ENCODE data around the gene EI24.
A peak's percentile ranks its signal among the peaks of the same experiment; 100 is the strongest.
"Not testable (repeated sequence)": the region's sequence is repeated elsewhere in the genome, so short reads cannot be mapped to it uniquely, and the experiment has no call there.

The EI24 gene

DNA sequence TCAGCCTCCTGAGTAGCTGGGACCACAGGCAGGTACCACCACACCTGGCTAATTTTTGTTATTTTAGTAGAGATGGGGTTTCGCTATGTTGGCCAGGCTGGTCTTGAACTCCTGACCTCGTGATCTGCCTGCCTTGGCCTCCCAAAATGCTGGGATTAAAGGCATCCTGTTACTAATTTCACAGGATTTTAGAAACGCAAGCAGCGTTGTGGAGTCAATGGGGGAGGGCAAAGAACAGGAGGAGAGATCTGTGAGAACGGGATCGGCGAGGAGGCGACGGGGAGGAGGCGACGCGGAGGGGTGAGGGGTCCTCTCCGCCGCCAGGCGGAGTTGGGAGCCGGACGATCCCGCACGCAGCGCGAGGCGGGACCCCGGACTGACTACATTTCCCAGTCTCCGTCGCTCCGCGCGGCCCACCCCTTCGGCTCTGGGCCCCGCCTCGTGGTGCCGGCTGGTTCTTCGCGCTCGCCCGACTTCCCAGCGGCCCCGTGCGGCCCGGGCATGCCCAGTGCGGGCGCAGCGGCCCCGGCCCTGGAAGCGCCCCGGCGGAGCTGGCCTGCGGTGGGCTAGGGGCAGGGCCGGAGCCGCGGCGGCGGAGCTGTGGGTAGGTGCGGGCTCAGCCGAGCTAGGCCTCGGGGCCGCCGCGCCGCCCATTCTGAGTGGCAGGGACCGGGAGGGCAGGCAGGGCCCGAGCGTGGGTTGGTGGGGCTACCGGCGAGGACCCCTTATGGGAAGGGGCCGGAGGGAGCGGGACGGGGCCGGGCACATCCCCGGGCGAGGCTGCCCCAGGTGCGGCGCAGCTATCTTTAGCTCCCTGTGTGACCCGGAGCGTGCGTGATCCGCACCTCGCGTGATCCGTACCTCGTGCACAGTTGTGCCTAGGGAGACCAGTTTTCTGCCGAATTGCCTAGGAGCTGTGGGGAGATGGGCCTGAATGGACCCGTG lies at the start of gene EI24:
Gene EI24, plus strand, starts transcription at position 508 of the 945 bp plus-strand sequence. CDS start 3,051 bp downstream, outside the sequence.
- DNase-seq: peak; percentile 92

DNA sequence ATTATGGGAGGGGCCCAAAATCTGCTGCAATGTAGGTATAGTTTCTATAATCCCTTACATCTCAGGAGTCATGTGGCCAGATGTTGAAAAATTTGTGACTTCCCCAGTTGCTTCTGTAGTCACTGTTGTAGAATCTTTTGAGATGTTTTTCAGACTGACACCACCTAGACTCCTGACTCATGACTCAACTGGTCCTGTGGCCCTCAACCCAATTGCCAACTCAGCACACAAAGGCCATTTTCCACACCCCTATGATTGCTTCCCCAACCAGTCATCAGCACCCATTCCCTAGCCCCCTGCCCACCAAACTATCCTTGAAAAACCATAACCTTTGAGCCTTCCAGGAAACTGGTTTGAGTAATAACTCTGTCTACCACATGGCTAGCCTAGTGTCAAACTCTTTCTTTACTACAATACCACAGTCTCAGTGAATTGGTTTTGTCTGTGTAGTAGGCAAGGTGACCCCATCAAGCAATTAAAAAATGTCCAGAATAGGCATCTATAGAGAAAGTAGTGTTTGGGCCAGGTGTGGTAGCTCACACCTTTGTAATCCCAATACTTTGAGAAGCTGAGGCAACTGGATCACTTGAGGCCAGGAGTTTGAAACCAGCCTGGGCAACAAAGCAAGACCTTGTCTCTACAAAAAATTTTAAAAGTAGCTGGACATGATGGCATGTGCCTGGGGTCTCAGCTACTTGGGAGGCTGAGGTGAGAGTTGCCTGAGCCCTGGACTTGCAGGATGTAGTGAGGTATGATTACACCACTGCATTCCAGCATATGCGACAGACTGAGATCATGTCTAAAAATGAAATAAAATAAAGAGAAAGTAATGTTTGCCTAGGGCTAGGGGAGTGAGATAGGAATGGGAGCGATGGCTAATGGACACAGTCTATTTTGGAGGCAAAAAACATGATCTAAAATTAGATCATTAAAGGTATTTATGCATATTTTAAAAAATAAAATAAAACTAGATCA lies 49.1 kb upstream of the EI24 start:
- DNase-seq: no peak

DNA sequence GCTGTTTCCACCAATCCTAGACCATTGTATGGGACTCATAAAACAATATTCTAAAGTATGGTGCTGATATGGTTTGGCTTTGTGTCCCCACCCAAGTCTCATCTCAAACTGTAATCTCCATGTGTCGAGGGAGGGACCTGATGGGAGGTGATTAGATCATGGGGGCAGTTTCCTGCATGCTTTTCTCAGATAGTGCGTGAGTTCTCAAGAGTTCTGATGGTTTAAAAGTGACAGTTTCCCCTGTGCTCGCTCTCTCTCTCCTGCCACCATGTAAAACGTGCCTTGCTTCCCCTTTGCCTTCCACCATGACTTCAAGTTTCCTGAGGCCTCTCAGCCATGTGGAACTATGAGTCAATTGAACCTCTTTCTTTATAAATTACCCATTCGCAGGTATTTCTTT lies 44.0 kb upstream of the EI24 start:
- DNase-seq: no peak

DNA sequence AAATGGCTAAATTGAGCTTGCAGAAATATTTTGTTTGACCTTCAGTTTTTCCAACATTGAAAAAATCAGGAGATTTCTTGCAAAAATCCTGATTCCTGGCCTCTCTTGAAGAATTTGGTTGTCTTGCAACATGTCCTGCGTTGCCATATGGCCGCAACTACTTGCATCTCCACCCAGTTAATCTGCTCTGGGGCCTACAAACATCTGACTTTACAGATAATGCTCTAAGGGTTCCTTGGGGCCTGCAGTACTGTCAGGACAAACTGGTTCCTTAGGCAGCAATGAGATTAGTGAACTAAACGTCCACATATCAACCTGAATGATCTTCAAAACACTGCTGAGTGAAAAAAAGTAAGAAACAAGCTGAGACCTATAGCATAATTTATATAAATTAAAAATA lies 36.6 kb upstream of the EI24 start:
- DNase-seq: no peak

DNA sequence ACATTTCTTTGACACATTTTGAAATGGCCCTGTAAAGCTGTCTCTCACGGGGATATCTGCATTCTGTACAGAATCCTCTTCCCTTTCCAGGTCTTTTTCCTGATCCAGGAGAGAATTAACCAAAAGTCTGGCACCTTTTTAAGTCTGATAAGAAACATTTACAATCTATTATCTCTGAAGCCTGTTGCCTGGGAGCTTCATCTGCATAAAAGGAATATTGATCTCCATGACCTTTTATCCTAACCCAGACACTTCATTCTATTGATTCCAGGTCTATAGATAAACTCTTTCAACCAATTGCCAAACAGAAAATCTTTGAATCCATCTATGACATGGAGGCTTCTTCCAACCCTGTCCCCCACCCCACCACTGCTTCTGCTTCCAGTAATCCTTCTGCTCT lies 33.7 kb upstream of the EI24 start:
- no peak for DNase-seq

DNA sequence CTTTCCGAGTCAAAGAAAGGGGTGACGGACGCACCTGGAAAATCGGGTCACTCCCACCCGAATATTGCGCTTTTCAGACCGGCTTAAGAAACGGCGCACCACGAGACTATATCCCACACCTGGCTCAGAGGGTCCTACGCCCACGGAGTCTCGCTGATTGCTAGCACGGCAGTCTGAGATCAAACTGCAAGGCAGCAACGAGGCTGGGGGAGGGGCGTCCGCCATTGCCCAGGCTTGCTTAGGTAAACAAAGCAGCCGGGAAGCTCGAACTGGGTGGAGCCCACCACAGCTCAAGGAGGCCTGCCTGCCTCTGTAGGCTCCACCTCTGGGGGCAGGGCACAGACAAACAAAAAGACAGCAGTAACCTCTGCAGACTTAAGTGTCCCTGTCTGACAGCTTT lies 32.4 kb upstream of the EI24 start:
- not testable (repeated sequence) for DNase-seq

DNA sequence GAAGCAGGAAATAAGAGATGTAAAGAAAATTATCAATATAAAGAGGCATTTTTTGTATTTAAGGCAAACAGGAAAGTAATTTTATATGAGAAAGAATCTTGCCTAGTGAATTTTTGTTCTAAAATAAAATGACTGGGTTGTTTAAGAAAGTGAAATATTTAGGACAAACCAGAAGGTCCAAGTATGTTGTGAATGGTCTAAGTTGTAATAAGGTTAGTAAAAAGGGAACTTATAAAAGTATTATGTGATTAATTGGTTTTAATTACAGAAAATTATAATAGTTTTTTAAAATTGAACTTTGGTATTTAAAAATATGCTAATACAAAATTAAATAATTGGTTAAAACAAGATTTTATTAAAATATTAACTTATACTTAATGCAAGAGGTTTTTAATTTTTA lies 26.6 kb upstream of the EI24 start:
- DNase-seq: no peak

DNA sequence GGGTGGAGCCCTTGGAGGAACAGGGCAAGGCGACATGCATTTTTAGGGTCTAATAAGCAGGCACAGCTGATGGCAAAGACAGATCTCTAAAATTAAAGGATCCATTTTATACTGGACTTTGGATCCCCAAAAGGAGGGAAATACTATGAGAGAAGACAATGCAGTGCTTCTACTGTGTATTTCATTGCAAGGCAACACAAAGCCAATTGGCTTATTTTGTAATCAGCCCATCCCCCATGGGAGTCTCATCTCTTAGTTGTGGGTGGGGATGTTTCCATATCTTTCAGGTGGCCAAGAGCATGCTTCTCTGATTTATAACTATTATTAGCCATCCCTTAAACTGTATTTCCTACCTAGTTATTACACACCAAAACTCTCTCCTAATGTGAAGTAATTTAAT lies 18.5 kb upstream of the EI24 start:
- no peak for DNase-seq

DNA sequence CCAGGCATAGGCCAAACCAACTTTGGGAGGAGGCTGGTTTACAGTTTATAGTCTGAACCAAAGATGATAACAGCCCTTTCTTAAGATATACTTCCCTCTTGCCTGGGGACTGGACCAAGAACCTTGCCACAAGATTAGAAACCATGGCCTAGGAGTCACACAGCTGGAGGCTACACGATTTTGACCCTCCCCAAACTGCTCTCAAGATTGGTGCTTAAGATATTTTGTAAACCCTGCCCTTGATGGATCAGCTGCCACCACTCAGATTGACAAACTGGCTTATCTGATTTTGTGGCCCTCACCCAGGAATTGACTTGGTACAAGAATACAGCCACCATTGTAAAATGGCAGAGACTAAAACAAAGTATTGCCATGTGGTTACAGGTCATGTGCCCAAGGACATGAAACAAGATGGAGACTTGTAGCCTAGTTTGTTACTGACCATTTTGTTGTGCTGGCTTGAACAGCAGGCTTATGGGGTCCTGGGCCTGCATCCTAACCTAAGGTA lies 17.4 kb upstream of the EI24 start:
- no peak for DNase-seq

DNA sequence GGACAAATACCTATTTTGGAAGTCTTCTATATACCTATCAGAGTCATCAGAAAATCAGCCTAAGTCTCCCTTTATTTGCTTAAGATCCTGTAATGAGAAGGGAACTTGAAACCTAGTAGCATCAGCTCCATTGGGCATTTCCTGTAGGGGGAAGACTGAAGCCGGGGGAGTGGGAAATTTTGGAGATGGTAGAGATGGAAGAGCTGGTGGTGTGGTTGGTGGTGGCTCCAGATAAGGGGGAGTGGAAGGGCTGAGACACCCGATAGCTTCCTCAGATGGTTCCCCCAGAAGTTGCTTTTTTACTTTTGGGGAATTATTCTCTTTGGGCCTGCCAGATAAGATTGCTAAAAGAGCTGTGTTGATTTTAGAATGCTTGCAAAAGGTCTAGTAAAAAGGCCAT lies 16.4 kb upstream of the EI24 start:
- DNase-seq: no peak

DNA sequence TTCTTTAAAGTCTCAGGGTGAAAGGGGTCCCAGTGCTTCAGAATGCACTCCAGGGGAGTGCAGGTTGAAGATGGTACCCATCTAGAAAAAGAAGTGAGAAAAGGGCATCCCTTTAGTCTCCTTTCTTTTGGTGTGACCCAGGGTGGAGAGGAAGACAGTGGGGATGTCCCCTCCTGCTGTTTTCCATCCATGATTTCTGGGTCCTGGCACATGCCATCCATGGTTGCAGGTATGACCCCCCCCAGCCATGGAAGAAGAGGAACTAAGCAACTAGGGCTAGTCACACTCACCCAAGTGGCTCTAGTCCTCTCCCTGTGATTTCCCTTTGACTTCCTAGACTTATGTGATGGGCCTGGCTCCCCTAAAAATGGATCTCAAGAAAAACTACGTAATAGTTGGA lies 15.9 kb upstream of the EI24 start:
- no peak for DNase-seq

DNA sequence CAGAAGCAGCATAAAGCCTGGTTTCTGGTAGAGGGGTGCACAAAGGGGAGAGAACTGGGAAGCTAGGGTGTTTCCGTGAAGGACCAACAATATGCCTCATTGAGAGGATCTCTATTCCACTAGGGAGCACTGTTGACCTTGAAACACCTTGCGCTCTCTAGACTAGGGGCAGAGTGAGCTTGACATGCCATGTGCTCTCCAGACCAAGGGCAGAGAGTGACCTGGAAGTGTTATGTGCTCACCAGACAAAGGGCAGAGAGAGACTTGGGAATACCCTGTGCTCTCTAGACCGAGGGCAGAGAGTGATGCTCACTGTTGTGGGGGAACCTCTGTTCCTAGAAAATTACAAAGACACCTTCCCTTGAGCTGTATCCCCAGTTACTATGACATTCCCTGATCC lies 15.2 kb upstream of the EI24 start:
- no peak for DNase-seq

DNA sequence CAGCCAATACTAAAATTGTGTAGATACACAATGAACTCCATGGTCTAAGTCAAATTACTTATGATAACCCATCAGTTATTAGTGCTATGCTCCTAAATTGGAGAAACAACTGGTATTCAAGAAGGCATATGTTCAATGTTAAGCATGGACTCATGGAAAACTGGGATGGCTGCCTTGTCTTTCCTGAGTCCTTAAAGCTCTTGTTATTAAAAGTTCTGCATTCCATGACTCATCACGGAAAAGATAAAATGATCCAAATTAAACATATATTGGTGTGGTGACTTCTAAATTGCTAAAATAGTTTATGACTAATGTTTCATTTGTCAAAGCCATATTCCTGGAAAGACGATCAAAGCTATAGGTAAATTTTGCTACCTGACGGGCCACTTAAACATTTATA lies 9.4 kb upstream of the EI24 start:
- no peak for DNase-seq

DNA sequence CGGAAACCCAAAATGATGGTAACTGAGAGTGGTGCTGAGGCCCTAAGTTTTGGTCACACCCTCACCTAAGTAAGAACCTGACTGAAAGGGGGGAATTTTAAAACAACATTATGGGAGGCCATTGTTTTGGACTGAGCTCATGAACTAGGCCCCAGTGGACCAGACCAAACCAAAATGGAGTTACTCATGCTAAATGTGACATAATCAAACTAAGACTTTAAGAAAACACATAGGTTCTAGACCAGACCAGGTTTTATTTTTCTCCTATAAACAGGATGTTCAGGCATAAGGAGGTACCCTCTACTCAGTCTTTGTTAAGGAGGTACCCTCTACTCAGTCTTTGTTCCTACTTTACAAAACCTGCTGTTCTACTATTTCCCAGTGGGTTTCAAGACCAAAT lies 7.4 kb upstream of the EI24 start:
- no peak for DNase-seq

DNA sequence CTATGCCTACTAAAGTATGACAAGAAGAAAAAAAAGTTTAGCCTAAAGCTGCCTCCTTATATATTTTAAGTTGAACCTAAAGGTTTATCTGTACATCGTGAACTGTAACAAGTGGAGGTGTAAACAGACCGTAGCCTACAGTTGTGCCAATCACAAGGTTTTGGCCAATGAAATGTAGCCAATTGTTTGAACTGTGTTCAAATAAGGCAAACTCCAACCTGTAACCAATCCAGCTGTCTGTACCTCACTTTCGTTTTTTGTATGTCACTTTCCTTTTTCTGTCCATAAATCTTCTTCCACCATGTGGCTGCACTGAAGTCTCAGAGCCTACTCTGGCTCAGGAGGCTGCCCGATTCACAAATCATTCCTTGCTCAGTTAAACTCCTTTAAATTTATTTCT lies 6.8 kb upstream of the EI24 start:
- no peak for DNase-seq

DNA sequence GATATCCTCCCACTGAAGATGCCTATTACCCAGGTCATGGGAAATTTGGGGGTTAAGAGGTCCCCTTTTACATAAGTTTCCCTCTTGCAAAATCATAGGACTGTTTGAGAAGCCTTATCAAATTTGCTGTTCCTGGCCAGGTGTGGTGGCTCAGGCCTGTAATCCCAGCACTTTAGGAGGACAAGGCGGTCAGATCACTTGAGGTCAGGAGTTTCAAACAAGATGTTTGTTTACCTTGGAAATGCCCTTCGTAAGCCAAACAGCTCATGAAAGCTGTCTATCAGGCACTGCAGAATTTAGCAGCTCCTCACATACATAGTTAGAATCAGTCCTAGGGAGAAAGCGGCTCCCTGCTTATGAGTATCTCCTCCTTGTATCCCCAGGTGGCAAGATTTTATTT lies 4.9 kb upstream of the EI24 start:
- DNase-seq: no peak

DNA sequence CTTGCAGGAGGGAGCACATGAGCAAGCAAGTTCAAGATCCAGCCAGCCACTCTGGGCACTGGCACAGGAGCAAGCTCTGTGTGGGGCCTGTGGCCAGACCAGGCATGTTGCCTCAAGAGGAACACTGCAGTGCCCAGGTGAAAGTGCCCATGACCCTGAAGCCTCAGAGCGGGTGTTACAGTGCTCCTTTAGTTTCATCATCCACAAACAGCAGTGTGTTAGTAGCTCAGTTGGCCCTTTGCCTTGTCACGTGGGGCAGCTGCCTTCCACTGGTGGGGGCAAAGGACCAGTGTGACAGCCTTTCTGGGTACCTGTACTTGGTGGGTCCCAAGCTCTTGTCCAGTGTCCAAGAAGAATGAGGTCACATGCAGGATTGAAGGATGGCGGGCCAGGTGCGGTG lies 3.0 kb upstream of the EI24 start:
- no peak for DNase-seq

DNA sequence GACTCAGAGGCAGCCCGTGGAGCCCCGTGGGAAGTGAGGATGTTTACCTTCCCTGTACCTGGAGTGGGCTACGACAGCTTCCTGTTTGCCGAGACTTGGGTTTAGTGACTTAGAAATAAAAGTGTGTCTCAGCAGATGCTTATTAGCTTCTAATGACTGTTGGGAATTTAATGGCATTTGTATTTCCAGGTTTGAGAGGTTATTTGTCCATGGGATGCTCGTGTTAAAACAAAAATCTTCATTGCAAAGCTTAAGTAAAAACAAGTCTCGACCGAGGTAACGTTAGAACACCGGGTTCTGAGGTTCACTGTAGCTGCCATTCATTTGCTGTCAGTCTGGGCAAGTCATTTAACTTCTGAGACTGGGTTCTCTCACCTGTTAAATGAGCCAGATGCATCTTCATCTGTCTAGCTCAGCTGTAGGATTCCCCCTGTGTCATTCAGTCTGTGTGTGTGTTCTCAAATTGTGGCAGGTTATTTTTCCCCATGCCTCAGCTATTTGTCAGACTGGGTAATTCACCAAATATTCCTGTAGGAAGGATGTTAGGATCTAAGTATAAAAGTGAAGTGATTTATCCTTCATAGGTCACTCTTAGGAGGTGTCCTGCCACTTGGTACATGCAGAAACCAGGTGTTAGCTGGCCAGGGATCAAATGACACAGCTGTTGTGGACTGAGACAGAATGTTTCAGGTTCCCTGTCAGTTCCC lies 791 bp downstream of the EI24 start:
- DNase-seq: no peak

DNA sequence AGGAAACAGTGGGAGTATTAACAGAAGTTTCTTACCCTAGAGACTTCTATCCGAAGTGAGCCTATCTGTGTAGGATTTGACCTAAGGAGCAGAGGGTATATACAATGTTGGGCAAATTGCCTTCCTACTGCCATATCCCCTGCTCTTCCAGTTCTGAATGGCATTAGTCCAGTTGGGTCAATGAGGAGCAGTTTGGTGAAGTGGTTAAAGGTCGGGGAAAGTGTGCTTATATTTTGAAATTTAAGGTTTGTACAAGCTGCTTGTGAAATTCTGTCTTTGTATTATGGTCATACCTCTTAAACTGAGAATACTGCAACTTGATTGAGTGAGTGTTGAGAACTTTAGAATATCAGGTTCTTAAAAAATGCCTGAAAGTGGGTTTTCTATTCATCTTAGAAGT lies 1.7 kb downstream of the EI24 start:
- DNase-seq: no peak

DNA sequence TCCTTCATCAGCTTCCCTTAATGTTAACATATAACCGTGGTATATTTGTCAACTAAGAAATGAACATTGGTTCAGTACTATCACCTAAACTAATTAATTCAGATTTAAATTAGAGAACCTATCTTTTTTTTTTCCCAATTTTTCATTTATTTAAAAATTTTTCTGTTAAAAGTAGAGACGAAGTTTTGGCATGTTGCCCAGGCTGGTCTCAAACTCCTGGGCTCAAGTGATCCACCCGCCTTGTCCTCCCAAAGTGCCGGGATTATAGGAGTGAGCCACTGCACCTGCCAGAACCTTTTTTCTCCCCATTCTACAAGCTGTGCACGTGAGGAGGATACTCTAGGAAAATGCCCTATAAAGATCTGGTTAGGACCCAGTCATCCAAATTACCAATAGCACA lies 3.6 kb downstream of the EI24 start:
- no peak for DNase-seq

DNA sequence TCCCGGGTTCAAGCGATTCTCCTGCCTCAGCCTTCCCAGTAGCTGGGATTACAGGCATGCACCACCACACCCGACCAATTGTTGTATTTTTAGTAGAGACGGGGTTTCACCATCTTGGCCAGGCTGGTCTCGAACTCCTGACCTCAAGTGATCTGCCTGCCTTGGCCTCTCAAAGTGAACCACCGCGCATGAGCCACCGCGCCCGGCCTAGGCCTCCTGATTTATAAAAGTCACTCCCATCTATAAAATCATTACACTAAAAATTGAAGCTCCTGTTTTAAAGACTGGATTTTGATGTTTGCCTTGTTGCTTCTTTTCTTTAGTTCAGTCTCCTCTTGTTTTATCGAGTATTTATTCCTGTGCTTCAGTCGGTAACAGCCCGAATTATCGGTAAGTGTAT lies 7.9 kb downstream of the EI24 start:
- DNase-seq: not testable (repeated sequence)

DNA sequence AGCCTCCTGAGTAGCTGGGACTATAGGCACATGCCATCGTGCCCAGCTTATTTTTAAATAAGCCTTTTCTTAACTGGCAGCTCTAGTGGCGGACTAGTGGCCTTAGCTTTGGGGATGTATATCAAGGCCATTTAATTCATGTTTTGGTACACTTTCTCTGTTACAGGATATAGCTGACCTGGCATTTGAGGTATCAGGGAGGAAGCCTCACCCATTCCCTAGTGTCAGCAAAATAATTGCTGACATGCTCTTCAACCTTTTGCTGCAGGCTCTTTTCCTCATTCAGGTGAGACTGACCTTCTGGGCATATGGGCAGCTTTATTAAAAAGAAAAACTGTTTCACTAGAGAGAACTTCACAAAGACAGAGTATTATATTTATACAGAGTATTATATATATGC lies 9.5 kb downstream of the EI24 start:
- DNase-seq: no peak

DNA sequence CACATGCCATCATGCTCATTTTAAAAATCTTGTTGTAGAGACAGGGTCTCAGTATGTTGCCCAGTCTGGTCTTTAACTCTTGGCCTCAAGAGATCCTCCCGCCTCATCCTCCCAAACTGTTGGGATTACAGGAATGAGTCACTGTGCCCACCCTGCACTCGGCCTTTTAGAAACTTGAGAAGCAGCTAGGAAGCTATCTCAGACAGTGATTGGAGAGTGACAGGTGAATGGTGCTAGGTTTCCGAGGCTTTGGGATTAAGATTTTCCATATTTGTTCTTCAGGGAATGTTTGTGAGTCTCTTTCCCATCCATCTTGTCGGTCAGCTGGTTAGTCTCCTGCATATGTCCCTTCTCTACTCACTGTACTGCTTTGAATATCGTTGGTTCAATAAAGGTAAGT lies 10.5 kb downstream of the EI24 start:
- DNase-seq: no peak

All from retina (tissue), 1 donor.